HG03196 (cell line): ENCODE data around the gene CERS6.

ENCODE experiments used
- ATAC-seq: cut with Tn5 transposase; IDR thresholded peaks from one replicate; pipeline ENCODE4 v1.9.1; 2021; ENCODE audit not compliant: unreplicated experiment

The CERS6 gene

GRCh38 chr2:168692132-168692744 lies 236.2 kb downstream of the CERS6 start:
- no peak for ATAC-seq

- ATAC-seq = no peak
These were observed 238.1 kb downstream of the CERS6 start for GRCh38 chr2:168694173-168694572.

GRCh38 chr2:168694866-168695265 lies 238.8 kb downstream of the CERS6 start:
- no peak for ATAC-seq

- no peak for ATAC-seq
These were observed 241.6 kb downstream of the CERS6 start for GRCh38 chr2:168697668-168698121.

GRCh38 chr2:168698969-168699368 lies 242.9 kb downstream of the CERS6 start:
- ATAC-seq = no peak

- no peak for ATAC-seq
These were observed 243.9 kb downstream of the CERS6 start for GRCh38 chr2:168699844-168700417.

- no peak for ATAC-seq
These were observed 244.7 kb downstream of the CERS6 start for GRCh38 chr2:168700615-168701245.

GRCh38 chr2:168702579-168702978 lies 246.5 kb downstream of the CERS6 start:
- ATAC-seq = no peak

- no peak for ATAC-seq
These were observed 247.9 kb downstream of the CERS6 start for GRCh38 chr2:168703926-168704325.

- ATAC-seq = no peak
These were observed 249.7 kb downstream of the CERS6 start for GRCh38 chr2:168705534-168706470.

- no peak for ATAC-seq
These were observed 250.7 kb downstream of the CERS6 start for GRCh38 chr2:168706806-168707205.

GRCh38 chr2:168708080-168708479 lies 252.0 kb downstream of the CERS6 start:
- ATAC-seq = no peak

- ATAC-seq = no peak
These were observed 254.8 kb downstream of the CERS6 start for GRCh38 chr2:168710754-168711467.

- ATAC-seq = peak; percentile 99
These were observed 256.0 kb downstream of the CERS6 start for GRCh38 chr2:168712053-168712452.

GRCh38 chr2:168713325-168713724 lies 257.3 kb downstream of the CERS6 start:
- no peak for ATAC-seq

GRCh38 chr2:168715849-168716248 lies 259.8 kb downstream of the CERS6 start:
- no peak for ATAC-seq

GRCh38 chr2:168716839-168717238 lies 260.8 kb downstream of the CERS6 start:
- ATAC-seq = no peak

- ATAC-seq = no peak
These were observed 261.9 kb downstream of the CERS6 start for GRCh38 chr2:168717790-168718502.

- no peak for ATAC-seq
These were observed 262.6 kb downstream of the CERS6 start for GRCh38 chr2:168718622-168719021.

GRCh38 chr2:168719446-168719845 lies 263.4 kb downstream of the CERS6 start:
- ATAC-seq = no peak
